Measurements from ENCODE around the gene AUP1.

- no peak for TF ChIP-seq FOSL1 (tag; conservative IDR thresholded peaks at IDR 0.05)
- no peak for TF ChIP-seq ETS1 (conservative IDR thresholded peaks at IDR 0.05; ENCODE audit: control insufficient read depth, low read depth, low read length)
- no peak for TF ChIP-seq CTCF (IDR thresholded peaks at IDR 0.05 in 2 of 3, conservative IDR thresholded peaks at IDR 0.05 in 1 of 3; ENCODE audit: insufficient read depth in 2 of 3, low read depth in 1 of 3, low read length in 3 of 3)
- no peak for TF ChIP-seq ZNF133 (CRISPR knock-in tag; IDR thresholded peaks at IDR 0.05)
- no peak for TF ChIP-seq KHSRP (IDR thresholded peaks at IDR 0.05)
- no peak for TF ChIP-seq HDAC1 (IDR thresholded peaks at IDR 0.05)
- no peak for TF ChIP-seq POLR2B (IDR thresholded peaks at IDR 0.05; ENCODE audit: low read depth, partially characterized antibody)
- no peak for TF ChIP-seq NCOA4 (IDR thresholded peaks at IDR 0.05; ENCODE audit: partially characterized antibody)
- TF ChIP-seq EGR1 (conservative IDR thresholded peaks at IDR 0.05) = no peak
- TF ChIP-seq, protein P1, sequence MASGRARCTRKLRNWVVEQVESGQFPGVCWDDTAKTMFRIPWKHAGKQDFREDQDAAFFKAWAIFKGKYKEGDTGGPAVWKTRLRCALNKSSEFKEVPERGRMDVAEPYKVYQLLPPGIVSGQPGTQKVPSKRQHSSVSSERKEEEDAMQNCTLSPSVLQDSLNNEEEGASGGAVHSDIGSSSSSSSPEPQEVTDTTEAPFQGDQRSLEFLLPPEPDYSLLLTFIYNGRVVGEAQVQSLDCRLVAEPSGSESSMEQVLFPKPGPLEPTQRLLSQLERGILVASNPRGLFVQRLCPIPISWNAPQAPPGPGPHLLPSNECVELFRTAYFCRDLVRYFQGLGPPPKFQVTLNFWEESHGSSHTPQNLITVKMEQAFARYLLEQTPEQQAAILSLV (tag; IDR thresholded peaks at IDR 0.05) = no peak
- TF ChIP-seq, protein P2, sequence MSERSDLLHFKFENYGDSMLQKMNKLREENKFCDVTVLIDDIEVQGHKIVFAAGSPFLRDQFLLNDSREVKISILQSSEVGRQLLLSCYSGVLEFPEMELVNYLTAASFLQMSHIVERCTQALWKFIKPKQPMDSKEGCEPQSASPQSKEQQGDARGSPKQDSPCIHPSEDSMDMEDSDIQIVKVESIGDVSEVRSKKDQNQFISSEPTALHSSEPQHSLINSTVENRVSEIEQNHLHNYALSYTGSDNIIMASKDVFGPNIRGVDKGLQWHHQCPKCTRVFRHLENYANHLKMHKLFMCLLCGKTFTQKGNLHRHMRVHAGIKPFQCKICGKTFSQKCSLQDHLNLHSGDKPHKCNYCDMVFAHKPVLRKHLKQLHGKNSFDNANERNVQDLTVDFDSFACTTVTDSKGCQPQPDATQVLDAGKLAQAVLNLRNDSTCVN (CRISPR knock-in tag; IDR thresholded peaks at IDR 0.05) = no peak
- no peak for TF ChIP-seq MYC (IDR thresholded peaks at IDR 0.05; ENCODE audit: low read depth, low read length)
- TF ChIP-seq MYC (CRISPR knock-in tag; IDR thresholded peaks at IDR 0.05; ENCODE audit: borderline replicate concordance, low read depth) = no peak
- no peak for TF ChIP-seq TEAD4 (IDR thresholded peaks at IDR 0.05; ENCODE audit: low read length)
- no peak for TF ChIP-seq TEAD4 (CRISPR knock-in tag; IDR thresholded peaks at IDR 0.05; ENCODE audit: borderline replicate concordance)
- no peak for TF ChIP-seq ZKSCAN3 (CRISPR knock-in tag; IDR thresholded peaks at IDR 0.05)
These were observed 12.9 kb downstream of the AUP1 start for GRCh38 chr2:74516650-74517049.

Measured in K562 (cell line).